ENCODE data around the gene KICS2.

GRCh38 chr12:64192644-64193444, 29.3 kb downstream of the KICS2 start:
- TF ChIP-seq, protein P1, sequence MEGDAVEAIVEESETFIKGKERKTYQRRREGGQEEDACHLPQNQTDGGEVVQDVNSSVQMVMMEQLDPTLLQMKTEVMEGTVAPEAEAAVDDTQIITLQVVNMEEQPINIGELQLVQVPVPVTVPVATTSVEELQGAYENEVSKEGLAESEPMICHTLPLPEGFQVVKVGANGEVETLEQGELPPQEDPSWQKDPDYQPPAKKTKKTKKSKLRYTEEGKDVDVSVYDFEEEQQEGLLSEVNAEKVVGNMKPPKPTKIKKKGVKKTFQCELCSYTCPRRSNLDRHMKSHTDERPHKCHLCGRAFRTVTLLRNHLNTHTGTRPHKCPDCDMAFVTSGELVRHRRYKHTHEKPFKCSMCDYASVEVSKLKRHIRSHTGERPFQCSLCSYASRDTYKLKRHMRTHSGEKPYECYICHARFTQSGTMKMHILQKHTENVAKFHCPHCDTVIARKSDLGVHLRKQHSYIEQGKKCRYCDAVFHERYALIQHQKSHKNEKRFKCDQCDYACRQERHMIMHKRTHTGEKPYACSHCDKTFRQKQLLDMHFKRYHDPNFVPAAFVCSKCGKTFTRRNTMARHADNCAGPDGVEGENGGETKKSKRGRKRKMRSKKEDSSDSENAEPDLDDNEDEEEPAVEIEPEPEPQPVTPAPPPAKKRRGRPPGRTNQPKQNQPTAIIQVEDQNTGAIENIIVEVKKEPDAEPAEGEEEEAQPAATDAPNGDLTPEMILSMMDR (IDR thresholded peaks at IDR 0.05), result no peak
- no peak for TF ChIP-seq REST (IDR thresholded peaks at IDR 0.05; ENCODE audit: insufficient read depth in 1 of 2, low read depth in 2 of 2, low read length in 1 of 2)

All from Panc1 (cell line).